GM12875 (cell line): ENCODE data around the gene RABGAP1L.
"Not testable (repeated sequence)": the region's sequence is repeated elsewhere in the genome, so short reads cannot be mapped to it uniquely, and the experiment has no call there.

Experiments used
- H3K4me3 ChIP-seq: one replicate; pipeline ENCODE4 v1.5.1; 2011; ENCODE audit warnings: low read depth, low read length, control low read depth
- CTCF ChIP-seq: IDR thresholded peaks from 2 replicates; pipeline ENCODE4 v1.5.1; 2011; ENCODE audit warnings: low read depth, mild to moderate bottlenecking, control low read depth, inconsistent platforms, low read length, moderate library complexity, borderline replicate concordance; ENCODE audit not compliant: insufficient read depth

RABGAP1L gene

GRCh38 chr1:174642393-174642792 is 483.1 kb downstream of the RABGAP1L start:
- H3K4me3 ChIP-seq = no peak overlapping the region
- TF ChIP-seq CTCF = no peak

DNA sequence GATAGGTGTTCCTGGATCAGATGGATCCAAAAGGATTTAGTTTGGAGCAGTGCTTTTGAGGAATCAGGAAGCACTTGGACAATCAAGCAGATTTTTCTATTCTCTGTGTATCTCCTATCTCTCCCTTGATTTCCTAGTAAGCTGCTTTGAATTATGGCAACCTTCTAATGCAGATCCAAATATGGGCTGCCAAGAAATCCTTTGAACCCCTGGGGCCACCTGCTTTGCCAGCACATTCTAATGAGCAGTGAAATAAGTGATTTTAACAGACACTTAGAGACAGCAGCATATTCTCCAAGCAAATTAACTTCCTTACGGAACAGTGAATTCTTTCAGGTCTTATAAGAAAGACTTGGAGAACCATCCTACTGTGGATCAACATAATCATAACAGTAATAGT is 483.9 kb downstream of the RABGAP1L start:
- TF ChIP-seq CTCF = no peak

GRCh38 chr1:174649572-174649971 is 490.3 kb downstream of the RABGAP1L start:
- not testable (repeated sequence) for H3K4me3 ChIP-seq

More for the DNA sequence above, 483.9 kb downstream of the RABGAP1L start:
- no peak overlapping the region for H3K4me3 ChIP-seq

GRCh38 chr1:174652569-174653280 is 493.4 kb downstream of the RABGAP1L start:
- TF ChIP-seq CTCF = no peak
- H3K4me3 ChIP-seq = no peak overlapping the region

DNA sequence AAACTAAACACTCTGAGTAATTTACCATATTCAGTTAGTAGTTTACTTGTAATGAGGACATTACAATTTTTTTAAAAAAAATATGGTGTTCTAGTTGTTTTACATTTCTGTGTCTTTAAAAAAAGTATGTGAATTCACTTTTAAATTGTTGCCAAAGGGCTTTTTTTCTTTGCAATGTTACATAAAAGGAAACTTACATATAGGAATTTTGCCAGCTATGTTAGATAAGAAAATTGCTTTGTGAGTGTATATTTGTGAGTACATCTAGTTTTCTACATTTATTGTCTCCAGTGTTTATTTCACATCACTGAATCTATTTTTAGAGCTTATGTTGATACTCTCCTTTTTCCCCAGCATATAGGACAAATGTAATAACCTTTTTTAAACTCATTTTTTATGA is 495.2 kb downstream of the RABGAP1L start:
- TF ChIP-seq CTCF = no peak
- H3K4me3 ChIP-seq = no peak overlapping the region

DNA sequence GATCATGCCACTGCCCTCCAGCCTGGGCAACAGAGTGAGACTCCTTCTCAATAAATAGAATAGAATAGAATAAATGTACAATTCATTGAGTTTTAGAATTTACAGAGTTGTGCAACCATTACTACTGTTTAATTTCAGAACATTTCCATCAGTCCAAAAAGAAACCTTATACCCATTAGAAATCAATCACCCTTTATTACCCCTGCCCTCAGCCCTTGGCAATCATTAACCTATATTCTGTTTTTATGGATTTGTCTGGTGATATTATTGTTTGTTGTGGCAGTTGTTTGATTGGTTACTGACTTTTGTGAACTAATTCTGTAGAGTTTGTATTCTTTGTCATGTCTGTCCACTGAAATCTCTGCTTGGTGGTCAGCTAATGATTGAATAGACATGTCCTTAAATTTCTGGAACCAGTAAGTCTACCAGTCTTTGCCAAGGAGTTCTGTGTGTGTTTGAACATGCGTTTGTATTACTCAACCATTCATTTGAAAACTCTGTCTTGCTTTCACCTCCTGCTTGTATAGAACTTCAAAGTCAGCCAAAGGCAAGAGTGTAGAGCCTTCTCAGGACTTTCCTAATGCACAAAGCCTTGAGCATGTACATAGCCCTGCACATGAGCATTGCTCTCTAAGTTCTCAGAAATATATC is 497.2 kb downstream of the RABGAP1L start:
- no peak overlapping the region for H3K4me3 ChIP-seq
- no peak for TF ChIP-seq CTCF

- no peak for TF ChIP-seq CTCF
- no peak overlapping the region for H3K4me3 ChIP-seq
Observed at GRCh38 chr1:174657411-174657810, 498.1 kb downstream of the RABGAP1L start.
